HepG2 (cell line): ENCODE results near the gene SYT7. TPM values are rescaled to one million over a fixed set of nuclear protein-coding genes. Genes with fewer than 3 reads are reported as not detected.

Experiments used
- ARID3A ChIP-seq: IDR thresholded peaks from 2 replicates; pipeline ENCODE4 v1.6.1; 2012; ENCODE audit warnings: low read depth, low read length, improper control_type of control experiment
- ATAD3A ChIP-seq: sonication (generic); formaldehyde crosslinking; IDR thresholded peaks from 2 replicates; pipeline ENCODE4 v1.4.0; 2020; ENCODE audit warnings: missing genetic modification reagents
- ELF3 ChIP-seq: IDR thresholded peaks from 2 replicates; pipeline ENCODE4 v1.6.1; 2016; ENCODE audit warnings: missing genetic modification reagents, missing compliant biosample characterization
- ETS1 ChIP-seq: sonication (generic); formaldehyde crosslinking; IDR thresholded peaks from 2 replicates; pipeline ENCODE4 v1.4.0; 2020; ENCODE audit warnings: missing genetic modification reagents
- HDAC1 ChIP-seq: sonication (generic); formaldehyde crosslinking; IDR thresholded peaks from 2 replicates; pipeline ENCODE4 v1.5.1; 2020; ENCODE audit warnings: mild to moderate bottlenecking, missing genetic modification reagents
- HDAC2 ChIP-seq: sonication (generic); formaldehyde crosslinking; IDR thresholded peaks from 2 replicates; pipeline ENCODE4 v1.4.0; 2020; ENCODE audit warnings: missing genetic modification reagents
- MIER2 ChIP-seq: IDR thresholded peaks from 2 replicates; pipeline ENCODE4 v1.6.1; 2016; ENCODE audit warnings: missing biosample characterization, missing genetic modification reagents
- MIER3 ChIP-seq: IDR thresholded peaks from 2 replicates; pipeline ENCODE4 v1.6.1; 2016; ENCODE audit warnings: missing compliant biosample characterization, borderline replicate concordance
- NFE2 ChIP-seq: sonication (generic); formaldehyde crosslinking; IDR thresholded peaks from 2 replicates; pipeline ENCODE4 v1.4.0; 2020; ENCODE audit warnings: missing genetic modification reagents
- NFKB2 ChIP-seq: sonication (generic); formaldehyde crosslinking; IDR thresholded peaks from 2 replicates; pipeline ENCODE4 v1.4.0; 2020; ENCODE audit warnings: missing genetic modification reagents, borderline replicate concordance
- POGK ChIP-seq: sonication (generic); formaldehyde crosslinking; conservative IDR thresholded peaks from 2 replicates; pipeline ENCODE4 v1.8.0; 2022; ENCODE audit warnings: mild to moderate bottlenecking, moderate library complexity, missing genetic modification reagents
- SIN3B ChIP-seq: fragments of 150-350 bp; IDR thresholded peaks from 2 replicates; pipeline ENCODE4 v1.6.1; 2014; ENCODE audit warnings: low read length
- U2AF1 ChIP-seq: fragments of 200-400 bp; formaldehyde crosslinking; optimal IDR thresholded peaks from 2 replicates; pipeline ENCODE3; 2017; ENCODE audit warnings: mild to moderate bottlenecking, low read depth, low read length
- U2AF2 ChIP-seq: fragments of 200-400 bp; formaldehyde crosslinking; IDR thresholded peaks from 2 replicates; pipeline ENCODE4 v1.6.1; 2017; ENCODE audit warnings: low read depth, mild to moderate bottlenecking, low read length
- ZBTB42 ChIP-seq: sonication (generic); formaldehyde crosslinking; IDR thresholded peaks from 2 replicates; pipeline ENCODE4 v1.5.0; 2020; ENCODE audit warnings: mild to moderate bottlenecking, missing genetic modification reagents
- ZBTB46 ChIP-seq: sonication (generic); formaldehyde crosslinking; IDR thresholded peaks from 2 replicates; pipeline ENCODE4 v1.4.0; 2020; ENCODE audit warnings: mild to moderate bottlenecking, missing genetic modification reagents, borderline replicate concordance
- ZNF124 ChIP-seq: sonication (generic); formaldehyde crosslinking; IDR thresholded peaks from 2 replicates; pipeline ENCODE4 v1.4.0; 2020; ENCODE audit warnings: missing genetic modification reagents
- ZNF280D ChIP-seq: sonication (generic); formaldehyde crosslinking; IDR thresholded peaks from 2 replicates; pipeline ENCODE4 v1.5.1; 2020; ENCODE audit warnings: mild to moderate bottlenecking, missing genetic modification reagents
- ZNF3 ChIP-seq: IDR thresholded peaks from 2 replicates; pipeline ENCODE4 v1.7.0; 2017; ENCODE audit warnings: inconsistent platforms
- ZNF570 ChIP-seq: sonication (generic); formaldehyde crosslinking; IDR thresholded peaks from 2 replicates; pipeline ENCODE4 v1.4.0; 2020; ENCODE audit warnings: mild to moderate bottlenecking, missing genetic modification reagents, borderline replicate concordance
- ZNF780A ChIP-seq: sonication (generic); formaldehyde crosslinking; IDR thresholded peaks from 2 replicates; pipeline ENCODE4 v1.8.0; 2022; ENCODE audit warnings: mild to moderate bottlenecking, missing genetic modification reagents, moderate library complexity
- polyA plus RNA-seq, 8 experiments: library from polyadenylated mRNA; depleted of rRNA in 3 of 8; stranded (reverse) in 7 of 8; unstranded in 1 of 8; fragments of >200 nt; fragmentation: Illumina TruSeq in 4 of 8; extraction: Trizol in 4 of 8; gene quantifications; 2 replicates each; pipeline versions ENCODE4 v1.2.1 to v1.2.3, GENCODE V29; 2011 to 2016; ENCODE audit warnings: low read depth in 4 of 8, missing spikeins in 1 of 8, mixed read lengths in 1 of 8; ENCODE audit not compliant: insufficient read depth in 1 of 8
- total RNA-seq, 5 experiments: library from RNA; depleted of rRNA; stranded (reverse); fragments of >200 nt; fragmentation: Illumina TruSeq; extraction: Trizol; gene quantifications; 2 replicates each; pipeline ENCODE4 v1.2.3, GENCODE V29; 2016; ENCODE audit warnings: low read depth in 1 of 5

SYT7 gene
- total and polyA plus RNA-seq, 2 of the 13 experiments (the other 11 are each of a cell fraction or from before 2014, with no cell fraction given), result 1.4 to 4.4 TPM

GRCh38 chr11:61577383-61578118 lies 3.3 kb downstream of the SYT7 start (continued):
- TF ChIP-seq ARID3A (no peak), HDAC2 (CRISPR knock-in tag) (peak; percentile 77; the same call in 1 of the 2 replicates), ZNF780A (CRISPR knock-in tag) (no peak), HDAC1 (CRISPR knock-in tag) (peak; percentile 62), ETS1 (CRISPR knock-in tag) (no peak), POGK (CRISPR knock-in tag) (0 out of 2 replicates have a peak, but pooled peaks have one; percentile 39), MIER3 (CRISPR knock-in tag) (peak; percentile 91; the same call in 1 of the 2 replicates), NFE2 (CRISPR knock-in tag) (no peak), ZNF570 (no peak), ZNF280D (CRISPR knock-in tag) (no peak; the same call in 1 of the 2 replicates), U2AF2 (no peak), MIER2 (CRISPR knock-in tag) (peak; percentile 91), ELF3 (CRISPR knock-in tag) (peak; percentile 72; the same call in 1 of the 2 replicates), ZNF124 (CRISPR knock-in tag) (peak; percentile 62; the same call in 1 of the 2 replicates), NFKB2 (CRISPR knock-in tag) (no peak), ZBTB42 (CRISPR knock-in tag) (no peak), ZNF3 (CRISPR knock-in tag) (no peak), ZBTB46 (CRISPR knock-in tag) (no peak), ATAD3A (CRISPR knock-in tag) (no peak), U2AF1 (no peak), SIN3B (no peak)
